H1 (cell line): ENCODE data around the gene SOWAHC. TPM values are rescaled to one million over a fixed set of nuclear protein-coding genes. Genes with fewer than 3 reads are reported as not detected.

Experiments
- CTCF ChIA-PET: fragments of 300-600 bp; sonication (Branson Sonifier 250); formaldehyde crosslinking; loops from one replicate; lab custom pipeline; 2021; ENCODE audit not compliant: partially characterized antibody; lab: Charles Lee
- POLR2A ChIA-PET: fragments of 300-600 bp; sonication (Branson Sonifier 250); formaldehyde crosslinking; loops from one replicate; lab custom pipeline; 2021; ENCODE audit warnings: inconsistent platforms; ENCODE audit not compliant: partially characterized antibody; lab: Charles Lee
- DNase-seq, 2 experiments: peaks; one replicate each; pipeline versions ENCODE4 v3.0.0 to v3.0.0-alpha.2; 2010 to 2022; ENCODE audit warnings: low spot score in 2 of 2, low read depth in 1 of 2, mixed read lengths in 1 of 2
- FAIRE-seq: peaks from 2 replicates; lab custom pipeline; 2011; peaks lifted over from hg19 to GRCh38; lab: Jason Lieb, UNC
- H2AFZ ChIP-seq: 2 replicates; pipeline ENCODE4 v1.8.1; 2012; ENCODE audit warnings: low read length, inconsistent platforms
- H2AK5ac ChIP-seq: 2 replicates; pipeline ENCODE4 v1.6.1; 2013; ENCODE audit warnings: low read depth, low read length
- H2BK120ac ChIP-seq: replicated peaks from 2 replicates; pipeline ENCODE3; 2013; ENCODE audit warnings: low read depth, low read length, inconsistent platforms
- H2BK12ac ChIP-seq: 2 replicates; pipeline ENCODE4 v1.6.1; 2013; ENCODE audit warnings: low read depth, low read length
- H2BK15ac ChIP-seq: 2 replicates; pipeline ENCODE4 v1.6.1; 2013; ENCODE audit warnings: low read length
- H2BK20ac ChIP-seq: 2 replicates; pipeline ENCODE4 v1.6.1; 2013; ENCODE audit warnings: low read length
- H2BK5ac ChIP-seq: 2 replicates; pipeline ENCODE4 v1.6.1; 2013; ENCODE audit warnings: low read depth, low read length
- H3K14ac ChIP-seq: 2 replicates; pipeline ENCODE4 v1.6.1; 2013; ENCODE audit warnings: inconsistent platforms; ENCODE audit not compliant: insufficient read length
- H3K18ac ChIP-seq: 2 replicates; pipeline ENCODE4 v1.6.1; 2013; ENCODE audit warnings: low read length; ENCODE audit errors: extremely low read depth
- H3K23ac ChIP-seq: 2 replicates; pipeline ENCODE4 v1.6.1; 2013; ENCODE audit warnings: inconsistent platforms; ENCODE audit not compliant: insufficient read length
- H3K23me2 ChIP-seq: 2 replicates; pipeline ENCODE4 v1.6.1; 2013; ENCODE audit warnings: low read depth, low read length
- H3K27ac ChIP-seq: 2 replicates; pipeline ENCODE4 v1.6.1; 2011; ENCODE audit warnings: low read depth, low read length, inconsistent platforms
- H3K27me3 ChIP-seq, 4 experiments: replicated peaks in 1 of 4; 1 replicate in 1 of 4; 2 replicates in 3 of 4; pipeline versions ENCODE4 v1.6.1 to v1.8.1; 2011 to 2013; ENCODE audit warnings: low read length in 3 of 4, mild to moderate bottlenecking in 3 of 4, inconsistent platforms in 2 of 4, mixed read lengths in 2 of 4, moderate library complexity in 1 of 4; ENCODE audit not compliant: control insufficient read depth in 3 of 4, insufficient read depth in 3 of 4; ENCODE audit errors: extremely low read depth in 1 of 4
- H3K36me3 ChIP-seq, 4 experiments: 2 replicates each; pipeline versions ENCODE4 v1.6.1 to v1.8.1; 2011 to 2013; ENCODE audit warnings: mild to moderate bottlenecking in 4 of 4, low read length in 3 of 4, moderate library complexity in 2 of 4, control low read depth in 1 of 4, inconsistent platforms in 1 of 4; ENCODE audit not compliant: insufficient read depth in 4 of 4, control insufficient read depth in 2 of 4
- H3K4ac ChIP-seq: replicated peaks from 2 replicates; pipeline ENCODE3; 2013; ENCODE audit warnings: low read length, low read depth, mixed read lengths, inconsistent platforms; ENCODE audit not compliant: insufficient read length
- H3K4me1 ChIP-seq, 4 experiments: replicated peaks in 1 of 4; 1 replicate in 1 of 4; 2 replicates in 3 of 4; pipeline versions ENCODE4 v1.6.1 to v1.8.1; 2011 to 2013; ENCODE audit warnings: low read length in 3 of 4, inconsistent platforms in 2 of 4, mixed read lengths in 1 of 4; ENCODE audit not compliant: insufficient read depth in 4 of 4, control insufficient read depth in 3 of 4
- H3K4me2 ChIP-seq, 2 experiments: 2 replicates each; pipeline versions ENCODE4 v1.6.1 to v1.8.1; 2011 to 2013; ENCODE audit warnings: low read depth in 2 of 2, low read length in 2 of 2, control low read depth in 1 of 2, inconsistent platforms in 1 of 2, mild to moderate bottlenecking in 1 of 2; ENCODE audit not compliant: insufficient read depth in 1 of 2
- H3K4me3 ChIP-seq, 4 experiments: fragments of 200-600, 300-600 bp in 1 of 4; sonication (generic), shearing (Covaris generic), sonication (Bioruptor Twin) in 1 of 4; 2 replicates each; pipeline versions ENCODE4 v1.5.1 to v1.8.1; 2011 to 2016; ENCODE audit warnings: low read length in 4 of 4, low read depth in 3 of 4, control low read depth in 2 of 4, inconsistent platforms in 2 of 4, mild to moderate bottlenecking in 2 of 4, mixed read lengths in 1 of 4, moderate library complexity in 1 of 4; ENCODE audit not compliant: insufficient read depth in 2 of 4; ENCODE audit errors: extremely low read depth in 1 of 4
- H3K56ac ChIP-seq: replicated peaks from 2 replicates; pipeline ENCODE3; 2013; ENCODE audit warnings: low read depth, mild to moderate bottlenecking, mixed read lengths, low read length, inconsistent platforms; ENCODE audit not compliant: insufficient read length
- H3K79me1 ChIP-seq: 2 replicates; pipeline ENCODE4 v1.6.1; 2013; ENCODE audit warnings: low read depth, low read length, control low read depth
- H3K79me2 ChIP-seq, 2 experiments: 2 replicates each; pipeline versions ENCODE4 v1.6.1 to v1.8.1; 2012 to 2013; ENCODE audit warnings: low read length in 2 of 2, mild to moderate bottlenecking in 2 of 2, inconsistent platforms in 1 of 2; ENCODE audit not compliant: insufficient read depth in 2 of 2, control insufficient read depth in 1 of 2
- H3K9ac ChIP-seq, 4 experiments: replicated peaks in 1 of 4; 1 replicate in 1 of 4; 2 replicates in 3 of 4; pipeline versions ENCODE4 v1.6.1 to v1.8.1; 2011 to 2013; ENCODE audit warnings: low read depth in 3 of 4, low read length in 3 of 4, control low read depth in 2 of 4, mild to moderate bottlenecking in 2 of 4, moderate library complexity in 2 of 4, inconsistent platforms in 1 of 4; ENCODE audit errors: extremely low read depth in 1 of 4
- H3K9me3 ChIP-seq, 2 experiments: 2 replicates each; pipeline versions ENCODE4 v1.6.1 to v1.8.1; 2012 to 2013; ENCODE audit warnings: mild to moderate bottlenecking in 2 of 2, moderate library complexity in 2 of 2, control low read depth in 1 of 2, inconsistent platforms in 1 of 2, low read depth in 1 of 2, low read length in 1 of 2, mixed read lengths in 1 of 2; ENCODE audit not compliant: insufficient read depth in 2 of 2
- H4K20me1 ChIP-seq, 2 experiments: replicated peaks in 1 of 2; 2 replicates each; pipeline versions ENCODE3 to v1.8.1; 2011 to 2013; ENCODE audit warnings: inconsistent platforms in 2 of 2, low read length in 2 of 2, mild to moderate bottlenecking in 1 of 2; ENCODE audit not compliant: insufficient read depth in 2 of 2, control insufficient read depth in 1 of 2
- H4K5ac ChIP-seq: 2 replicates; pipeline ENCODE4 v1.6.1; 2013; ENCODE audit warnings: low read length, low read depth, mixed read lengths, inconsistent platforms; ENCODE audit not compliant: insufficient read length
- H4K8ac ChIP-seq: 2 replicates; pipeline ENCODE4 v1.8.0; 2013; ENCODE audit warnings: mild to moderate bottlenecking, moderate library complexity, low read length, inconsistent platforms; ENCODE audit not compliant: insufficient read depth; ENCODE audit errors: extremely low read depth
- H4K91ac ChIP-seq: replicated peaks from 2 replicates; pipeline ENCODE3; 2013; ENCODE audit warnings: low read length, mixed read lengths, inconsistent platforms; ENCODE audit not compliant: insufficient read length
- MAFK ChIP-seq: IDR thresholded peaks from 2 replicates; pipeline ENCODE4 v1.6.1; 2012; ENCODE audit warnings: low read depth, mild to moderate bottlenecking, improper control_type of control experiment, low read length
- SIRT6 ChIP-seq: IDR thresholded peaks from one replicate; pipeline ENCODE4 v1.7.1; 2012; ENCODE audit warnings: low read length, inconsistent platforms
- SP1 ChIP-seq: IDR thresholded peaks from 2 replicates; pipeline ENCODE4 v1.6.1; 2011; ENCODE audit warnings: low read depth, low read length
- WGBS, 2 experiments: shearing (Covaris generic) in 1 of 2; methylation state at CpG; one replicate each; pipeline versions ENCODE4 v1.1.6 to v1.1.7; 2013 to 2015; ENCODE audit warnings: low lambda C conversion rate in 2 of 2, mixed read lengths in 2 of 2, inconsistent platforms in 1 of 2, low coverage in 1 of 2, missing lambda C conversion rate in 1 of 2; ENCODE audit not compliant: insufficient replicate concordance in 2 of 2, insufficient coverage in 1 of 2, insufficient read length in 1 of 2; ENCODE audit errors: extremely low coverage in 1 of 2, missing lambda C conversion rate in 1 of 2; 5-methylcytosine and 5-hydroxymethylcytosine counted together
- polyA plus RNA-seq, 7 experiments: library from polyadenylated mRNA; depleted of rRNA in 3 of 7; stranded (reverse) in 5 of 7; unstranded in 2 of 7; fragments of >200 nt in 5 of 7; fragments of 200-250 nt in 2 of 7; gene quantifications; 1 replicate in 5 of 7; 2 replicates in 1 of 7; 4 replicates in 1 of 7; pipeline versions ENCODE4 v1.2.1 to v1.2.3, GENCODE V29; 2011 to 2013; ENCODE audit warnings: missing spikeins in 2 of 7, mixed read lengths in 2 of 7
- total RNA-seq: library from RNA; stranded (reverse); fragmentation: NEBNext Ultra II Directional; extraction: Animal tissue kit (Norgen Biotek cat#: 25700); gene quantifications from 2 replicates; pipeline ENCODE4 v1.2.1, GENCODE V29; 2021
- TF ChIP-seq, protein P1 (sequence below): IDR thresholded peaks from 2 replicates; pipeline ENCODE4 v1.6.1; 2011; ENCODE audit warnings: low read depth, mild to moderate bottlenecking, low read length; ENCODE audit not compliant: insufficient read depth

SOWAHC gene
- total and polyA plus RNA-seq, 2 of the 8 experiments (the other 6 are each of a cell fraction or from before 2014, with no cell fraction given) = 3.1 to 17.8 TPM

DNA sequence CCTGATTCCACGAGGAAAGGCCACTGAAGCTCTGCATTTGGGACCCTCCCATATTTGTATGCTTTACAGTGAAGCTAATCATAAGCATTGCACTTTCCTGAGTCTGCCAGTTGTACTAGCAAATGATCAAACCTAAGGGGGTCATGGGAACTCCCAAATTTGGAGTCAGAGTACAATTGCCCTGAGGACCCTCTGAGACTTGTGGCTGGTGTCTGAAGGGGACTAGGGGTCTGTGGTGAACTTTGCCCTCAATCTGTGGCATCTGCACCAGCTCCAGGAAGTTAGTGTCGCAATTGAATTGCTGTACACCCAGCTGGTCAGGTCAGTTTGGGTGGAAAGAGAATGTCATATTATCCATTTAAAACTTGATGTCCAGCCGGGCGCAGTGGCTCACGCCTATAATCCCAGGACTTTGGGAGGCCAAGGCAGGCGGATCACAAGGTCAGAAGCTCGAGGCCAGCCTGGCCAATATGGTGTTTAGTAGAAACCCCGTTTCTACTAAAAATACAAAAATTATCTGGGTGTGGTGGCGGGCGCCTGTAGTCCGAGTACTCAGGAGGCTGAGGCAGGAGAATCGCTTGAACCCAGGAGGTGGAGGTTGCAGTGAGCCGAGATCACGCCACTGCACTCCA lies 18.1 kb downstream of the SOWAHC start:
- 86% methylated on average over 13 of the region's 14 CpGs; no CpG with 5 or more reads in 1 of the 2 experiments for WGBS, 2 experiments
- CTCF ChIA-PET = interaction anchor here (1.2 kb wide), 1 partner anchor 86 kb away, joined by 3 read pairs; no protein-coding TSS in a partner anchor
- no peaks in the 10 kb centered on the region for H3K9me3 ChIP-seq
- no peaks in the 10 kb centered on the region for H3K79me2 ChIP-seq
- H3K14ac ChIP-seq = no peak overlapping the region
- no peak overlapping the region for H2BK20ac ChIP-seq
- DNase-seq (no peak), FAIRE-seq (no peak)
- H3K27ac ChIP-seq = no peak overlapping the region
- H4K20me1 ChIP-seq = no peaks in the 10 kb centered on the region
- H3K18ac ChIP-seq = no peak overlapping the region
- no peak overlapping the region for H3K4me2 ChIP-seq
- H3K56ac ChIP-seq = no peak overlapping the region
- no peaks in the 10 kb centered on the region for H3K4me1 ChIP-seq
- no peak overlapping the region for H2BK5ac ChIP-seq
- H3K23me2 ChIP-seq = no peaks in the 10 kb centered on the region
- no peaks in the 10 kb centered on the region for H3K36me3 ChIP-seq
- H2BK12ac ChIP-seq = no peak overlapping the region
- no peak overlapping the region for H3K23ac ChIP-seq
- no peaks in the 10 kb centered on the region for H3K79me1 ChIP-seq
- POLR2A ChIA-PET = interaction anchor here (1.4 kb wide), 1 partner anchor 18 kb away, joined by 5 read pairs; the partner anchor contains the start of genes SEPTIN10 and SOWAHC
- TF ChIP-seq, protein P1, sequence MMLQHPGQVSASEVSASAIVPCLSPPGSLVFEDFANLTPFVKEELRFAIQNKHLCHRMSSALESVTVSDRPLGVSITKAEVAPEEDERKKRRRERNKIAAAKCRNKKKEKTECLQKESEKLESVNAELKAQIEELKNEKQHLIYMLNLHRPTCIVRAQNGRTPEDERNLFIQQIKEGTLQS = no peak
- TF ChIP-seq SIRT6 (no peak), MAFK (no peak), SP1 (no peak)
- H3K4ac ChIP-seq = no peak overlapping the region
- H2AK5ac ChIP-seq = no peak overlapping the region
- no peak overlapping the region for H4K5ac ChIP-seq
- H3K27me3 ChIP-seq = no peaks in the 10 kb centered on the region
- no peak overlapping the region for H3K4me3 ChIP-seq
- H2AFZ ChIP-seq = no peak overlapping the region
- no peak overlapping the region for H2BK15ac ChIP-seq
- H2BK120ac ChIP-seq = no peak overlapping the region
- no peak overlapping the region for H4K8ac ChIP-seq
- no peak overlapping the region for H3K9ac ChIP-seq
- no peak overlapping the region for H4K91ac ChIP-seq
